CD14-positive monocyte (primary cell): ENCODE results near the gene PLEKHM3. TPM values are rescaled to one million over a fixed set of nuclear protein-coding genes. Genes with fewer than 3 reads are reported as not detected.
A peak's percentile ranks its signal among the peaks of the same experiment; 100 is the strongest.

Experiments
- DNase-seq, 3 donors: peaks; one replicate each; pipeline ENCODE4 v3.0.0-alpha.2; 2011 to 2022
- H2AFZ ChIP-seq: 2 replicates; pipeline ENCODE4 v1.6.0; 2012; ENCODE audit warnings: mild to moderate bottlenecking, low read depth, low read length, inconsistent platforms; ENCODE audit not compliant: insufficient read depth, poor library complexity, severe bottlenecking
- H3K27ac ChIP-seq, 2 donors: 1 replicate in 1 of 2; 2 replicates in 1 of 2; pipeline ENCODE4 v1.5.1; 2012 to 2013; ENCODE audit warnings: low read length in 2 of 2, control low read depth in 1 of 2, inconsistent platforms in 1 of 2, low read depth in 1 of 2, mild to moderate bottlenecking in 1 of 2
- H3K27me3 ChIP-seq, 2 donors: one replicate each; pipeline versions ENCODE4 v1.6.0 to v1.6.1; 2011 to 2013; ENCODE audit warnings: low read length in 2 of 2; ENCODE audit not compliant: control insufficient read depth in 2 of 2, insufficient read depth in 2 of 2
- H3K36me3 ChIP-seq, 2 donors: replicated peaks in 1 of 2; 1 replicate in 1 of 2; 2 replicates in 1 of 2; pipeline versions ENCODE4 v1.5.1 to v1.6.1; 2012 to 2013; ENCODE audit warnings: low read length in 2 of 2, control low read depth in 1 of 2, inconsistent platforms in 1 of 2, mild to moderate bottlenecking in 1 of 2; ENCODE audit not compliant: insufficient read depth in 2 of 2, control insufficient read depth in 1 of 2
- H3K4me1 ChIP-seq, 2 donors: 1 replicate in 1 of 2; 2 replicates in 1 of 2; pipeline versions ENCODE4 v1.5.1 to v1.6.1; 2012 to 2013; ENCODE audit warnings: low read length in 2 of 2, control low read depth in 1 of 2, inconsistent platforms in 1 of 2, mild to moderate bottlenecking in 1 of 2, moderate library complexity in 1 of 2; ENCODE audit not compliant: insufficient read depth in 2 of 2, control insufficient read depth in 1 of 2
- H3K4me2 ChIP-seq: replicated peaks from 2 replicates; pipeline ENCODE3; 2012; ENCODE audit warnings: low read length, moderate library complexity, mild to moderate bottlenecking; ENCODE audit not compliant: poor library complexity, severe bottlenecking; ENCODE audit errors: extremely low read depth
- H3K4me3 ChIP-seq, 3 experiments: fragments of 200-600 bp in 1 of 3; sonication (generic) in 1 of 3; replicated peaks in 1 of 3; 1 replicate in 2 of 3; 2 replicates in 1 of 3; pipeline ENCODE4 v1.5.1; 2011 to 2013; ENCODE audit warnings: low read length in 3 of 3, mild to moderate bottlenecking in 3 of 3, control low read depth in 2 of 3, low read depth in 2 of 3, inconsistent platforms in 1 of 3, moderate library complexity in 1 of 3
- H3K79me2 ChIP-seq: 2 replicates; pipeline ENCODE4 v1.6.0; 2012; ENCODE audit warnings: mild to moderate bottlenecking, control low read depth, inconsistent platforms, low read length, moderate library complexity; ENCODE audit not compliant: insufficient read depth
- H3K9ac ChIP-seq: 2 replicates; pipeline ENCODE4 v1.6.0; 2017; ENCODE audit warnings: low read length, mild to moderate bottlenecking; ENCODE audit not compliant: insufficient read depth, poor library complexity, severe bottlenecking
- H3K9me3 ChIP-seq, 2 donors: replicated peaks in 1 of 2; 1 replicate in 1 of 2; 2 replicates in 1 of 2; pipeline versions ENCODE4 v1.5.1 to v1.6.1; 2012 to 2013; ENCODE audit warnings: low read length in 2 of 2, control low read depth in 1 of 2; ENCODE audit not compliant: control insufficient read depth in 1 of 2, insufficient read depth in 1 of 2
- H4K20me1 ChIP-seq: 2 replicates; pipeline ENCODE4 v1.6.0; 2012; ENCODE audit warnings: mild to moderate bottlenecking, low read length, control low read depth, moderate library complexity; ENCODE audit not compliant: insufficient read depth
- H3K27ac Mint-ChIP-seq, 7 donors: one replicate each; pipeline ENCODE4 v1.8.0; 2020; ENCODE audit warnings: mild to moderate bottlenecking in 7 of 7, mixed read lengths in 7 of 7, moderate library complexity in 6 of 7, inconsistent platforms in 2 of 7
- H3K27me3 Mint-ChIP-seq, 3 donors: one replicate each; pipeline ENCODE4 v1.8.0; 2021 to 2022; ENCODE audit warnings: low read depth in 3 of 3, mild to moderate bottlenecking in 3 of 3, mixed read lengths in 3 of 3, moderate library complexity in 3 of 3, inconsistent platforms in 1 of 3
- H3K36me3 Mint-ChIP-seq, 2 donors: one replicate each; pipeline ENCODE4 v1.8.0; 2020; ENCODE audit warnings: mixed read lengths in 2 of 2, inconsistent platforms in 1 of 2, mild to moderate bottlenecking in 1 of 2
- H3K4me1 Mint-ChIP-seq: one replicate; pipeline ENCODE4 v1.8.0; 2020; ENCODE audit warnings: mild to moderate bottlenecking, mixed read lengths
- H3K4me3 Mint-ChIP-seq, 2 donors: one replicate each; pipeline ENCODE4 v1.8.0; 2020; ENCODE audit warnings: mild to moderate bottlenecking in 2 of 2, mixed read lengths in 2 of 2, moderate library complexity in 1 of 2
- H3K9me3 Mint-ChIP-seq, 7 donors: one replicate each; pipeline ENCODE4 v1.8.0; 2020 to 2022; ENCODE audit warnings: mixed read lengths in 7 of 7, mild to moderate bottlenecking in 6 of 7, moderate library complexity in 6 of 7, inconsistent platforms in 2 of 7
- WGBS: methylation state at CpG from one replicate; pipeline ENCODE4 v1.1.5; 2013; ENCODE audit warnings: missing lambda C conversion rate; ENCODE audit not compliant: insufficient coverage; 5-methylcytosine and 5-hydroxymethylcytosine counted together
- intact Hi-C, 2 donors: fragments of 100-400 bp; cut with micrococcal nuclease; formaldehyde crosslinking; loops; one replicate each; pipeline versions ENCODE4 v1.15.0 to v1.15.1; 2023
- polyA plus RNA-seq, 3 donors: library from polyadenylated mRNA; depleted of rRNA in 1 of 3; unstranded in 2 of 3; stranded (reverse) in 1 of 3; fragments of 300-500 nt in 2 of 3; fragments of >200 nt in 1 of 3; fragmentation: Illumina TruSeq in 2 of 3; gene quantifications; 1 replicate in 2 of 3; 2 replicates in 1 of 3; pipeline ENCODE4 v1.2.3, GENCODE V29; 2012 to 2021
- TF ChIP-seq, protein P1 (sequence below): fragments of 200-600 bp; IDR thresholded peaks from one replicate; pipeline ENCODE4 v1.8.0; 2022; ENCODE audit warnings: antibody characterized with exemption, mild to moderate bottlenecking

The PLEKHM3 gene
- polyA plus RNA-seq, 3 donors, result 3.0 to 8.0 (median 3.0) TPM

DNA sequence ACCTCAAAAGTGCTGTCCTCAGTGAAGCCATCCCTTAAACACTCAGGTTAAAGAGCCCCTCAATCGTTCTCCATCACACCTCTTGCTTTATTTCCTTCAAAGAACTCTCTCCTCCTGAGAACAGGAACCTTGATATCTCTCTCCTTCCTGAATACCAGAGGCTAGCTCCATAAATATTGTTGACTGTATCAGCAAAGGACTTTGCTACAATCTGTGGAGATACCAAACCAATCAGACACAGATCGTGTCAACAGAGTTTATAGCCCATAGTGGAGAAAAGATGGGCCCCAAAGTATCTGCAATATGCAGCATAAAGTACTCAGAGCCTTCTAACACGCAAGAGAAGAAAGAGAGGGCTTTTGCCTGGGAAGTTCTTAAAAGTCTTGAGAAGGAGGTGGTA is 36.4 kb downstream of the PLEKHM3 start:
- 100% methylated on average over 1 of the region's 3 CpGs for WGBS
- Mint-ChIP-seq H3K9me3 (no peaks in the 10 kb centered on the region), H3K4me1 (peaks cover 7% of the 10 kb centered on the region), H3K27me3 (no peaks in the 10 kb centered on the region), H3K4me3 (no peak overlapping the region), H3K27ac (no peak overlapping the region), H3K36me3 (peaks cover 3 to 11% of the 10 kb centered on the region in 2 donors)
- H3K27me3 ChIP-seq, result no peaks in the 10 kb centered on the region
- no peak overlapping the region for H3K27ac ChIP-seq
- H2AFZ ChIP-seq, result no peak overlapping the region
- no peak for DNase-seq
- H3K4me1 ChIP-seq, result no peaks in the 10 kb centered on the region
- no peak overlapping the region for H3K9ac ChIP-seq
- peaks cover 10% of the 10 kb centered on the region for H3K79me2 ChIP-seq
- no peak overlapping the region for H3K4me3 ChIP-seq
- H3K36me3 ChIP-seq, result peaks cover 4 to 18% of the 10 kb centered on the region in 2 donors
- intact Hi-C loops, result no loop called here
- TF ChIP-seq, protein P1, sequence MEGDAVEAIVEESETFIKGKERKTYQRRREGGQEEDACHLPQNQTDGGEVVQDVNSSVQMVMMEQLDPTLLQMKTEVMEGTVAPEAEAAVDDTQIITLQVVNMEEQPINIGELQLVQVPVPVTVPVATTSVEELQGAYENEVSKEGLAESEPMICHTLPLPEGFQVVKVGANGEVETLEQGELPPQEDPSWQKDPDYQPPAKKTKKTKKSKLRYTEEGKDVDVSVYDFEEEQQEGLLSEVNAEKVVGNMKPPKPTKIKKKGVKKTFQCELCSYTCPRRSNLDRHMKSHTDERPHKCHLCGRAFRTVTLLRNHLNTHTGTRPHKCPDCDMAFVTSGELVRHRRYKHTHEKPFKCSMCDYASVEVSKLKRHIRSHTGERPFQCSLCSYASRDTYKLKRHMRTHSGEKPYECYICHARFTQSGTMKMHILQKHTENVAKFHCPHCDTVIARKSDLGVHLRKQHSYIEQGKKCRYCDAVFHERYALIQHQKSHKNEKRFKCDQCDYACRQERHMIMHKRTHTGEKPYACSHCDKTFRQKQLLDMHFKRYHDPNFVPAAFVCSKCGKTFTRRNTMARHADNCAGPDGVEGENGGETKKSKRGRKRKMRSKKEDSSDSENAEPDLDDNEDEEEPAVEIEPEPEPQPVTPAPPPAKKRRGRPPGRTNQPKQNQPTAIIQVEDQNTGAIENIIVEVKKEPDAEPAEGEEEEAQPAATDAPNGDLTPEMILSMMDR, result no peak
- no peak overlapping the region for H3K4me2 ChIP-seq
- H4K20me1 ChIP-seq, result peaks cover 33% of the 10 kb centered on the region
- no peaks in the 10 kb centered on the region for H3K9me3 ChIP-seq

- Histone ChIP-seq H3K27ac (no peak overlapping the region), H3K27me3 (no peaks in the 10 kb centered on the region), H3K9me3 (no peaks in the 10 kb centered on the region), H3K9ac (no peak overlapping the region), H3K79me2 (peaks cover 10% of the 10 kb centered on the region), H2AFZ (no peak overlapping the region), H4K20me1 (peaks cover 32% of the 10 kb centered on the region), H3K4me2 (no peak overlapping the region), H3K36me3 (peaks cover 4 to 17% of the 10 kb centered on the region in 2 donors), H3K4me3 (no peak overlapping the region), H3K4me1 (peaks cover 7 to 10% of the 10 kb centered on the region in 2 donors)
- Mint-ChIP-seq H3K27me3 (no peaks in the 10 kb centered on the region), H3K4me1 (peaks cover 13% of the 10 kb centered on the region), H3K4me3 (no peak overlapping the region), H3K9me3 (no peaks in the 10 kb centered on the region), H3K36me3 (peaks cover 3 to 7% of the 10 kb centered on the region in 2 donors), H3K27ac (peak overlapping the region in 4 of 7 donors; percentile 1 to 61 (median 46))
- 94% methylated on average over 2 of the region's 4 CpGs for WGBS
- intact Hi-C loops, result no loop called here
- TF ChIP-seq, protein P1, result no peak
- no peak for DNase-seq
These were observed 38.2 kb downstream of the PLEKHM3 start for GRCh38 chr2:207987025-207987716.
